Stimulated activated CD4-positive, alpha-beta T cell treated with anti-CD3 and anti-CD28 coated beads, TNF-alpha, amount 100 ng/mL, for 48 hours (primary cell): ENCODE data around the gene RIC8B.
"Not testable (repeated sequence)": the region's sequence is repeated elsewhere in the genome, so short reads cannot be mapped to it uniquely, and the experiment has no call there.

ENCODE experiments used
- DNase-seq, 3 donors: peaks; one replicate each; pipeline ENCODE4 v3.0.0-alpha.2; 2020; ENCODE audit warnings: low read depth in 3 of 3

Gene RIC8B

DNA sequence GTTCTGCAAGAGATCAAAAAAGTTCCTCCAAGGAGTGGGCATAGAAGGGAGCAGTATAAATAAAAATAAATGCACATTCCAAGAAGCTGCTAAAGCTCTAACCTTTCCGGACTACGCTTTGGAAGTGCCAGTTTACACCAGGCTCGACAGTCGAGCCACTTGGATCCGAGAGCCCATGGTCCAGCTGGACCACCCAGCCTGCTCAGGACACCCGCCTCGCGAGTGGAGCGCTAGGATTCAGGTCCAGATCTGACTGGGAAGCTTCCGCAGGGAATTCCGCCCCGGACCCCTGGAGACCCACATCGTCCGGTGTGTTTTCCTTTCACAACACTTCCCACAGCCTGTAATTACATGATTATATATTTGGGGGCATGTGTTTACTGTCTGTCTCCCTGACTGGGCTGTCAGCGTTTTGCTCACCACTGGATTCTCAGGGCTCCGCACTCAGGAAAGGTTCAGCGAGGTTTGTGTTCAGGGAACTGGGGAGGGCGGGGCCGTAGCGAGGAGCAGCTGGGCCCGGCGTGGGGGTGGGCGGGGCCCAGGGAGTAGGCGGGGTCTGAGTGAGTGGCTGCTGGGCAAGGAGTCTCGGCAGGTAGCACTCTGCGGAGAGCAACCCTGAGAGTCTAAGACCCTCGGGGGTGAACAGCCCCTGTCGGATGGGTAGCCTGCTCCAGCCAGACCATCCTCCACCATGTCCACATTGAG lies 128.9 kb downstream of the RIC8B start:
- DNase-seq, result peak; percentile 38 to 80 (median 64)

DNA sequence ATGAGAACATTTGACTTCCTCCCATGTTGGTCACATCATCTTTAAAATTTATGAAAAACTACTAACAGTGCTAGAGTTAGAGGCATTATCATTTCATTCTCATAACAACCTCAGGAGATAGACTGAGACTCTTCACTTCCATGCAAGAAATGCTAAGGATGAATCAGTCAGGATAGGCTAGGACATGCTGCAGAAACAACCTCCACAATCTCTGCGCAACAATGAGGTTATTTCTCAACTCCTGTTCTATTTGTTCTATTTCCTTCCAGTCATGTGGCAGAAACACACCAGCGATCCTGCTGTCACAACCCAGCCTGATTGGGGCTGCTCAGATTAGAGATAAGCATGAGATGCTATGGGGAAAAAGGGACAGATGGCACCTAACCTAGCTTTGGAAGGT lies 132.2 kb downstream of the RIC8B start:
- no peak for DNase-seq

DNA sequence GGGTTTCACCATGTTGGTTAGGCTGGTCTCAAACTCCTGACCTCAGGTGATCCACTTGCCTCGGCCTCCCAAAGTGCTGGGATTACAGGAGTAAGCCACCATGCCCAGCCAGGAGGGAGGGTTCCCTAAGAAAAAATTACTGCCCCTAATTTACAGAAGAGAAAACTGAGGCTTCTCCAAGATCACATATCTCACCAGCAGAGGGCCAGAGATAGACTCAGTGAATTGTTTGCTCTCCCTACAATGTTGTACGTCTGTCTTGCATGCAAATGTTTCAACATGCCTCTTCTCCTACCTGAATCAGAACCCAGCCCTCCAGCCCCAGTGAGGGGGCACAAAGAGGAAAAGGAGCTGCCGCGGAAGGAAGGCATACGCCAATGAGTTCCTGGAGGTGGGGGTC lies 132.9 kb downstream of the RIC8B start:
- no peak for DNase-seq

DNA sequence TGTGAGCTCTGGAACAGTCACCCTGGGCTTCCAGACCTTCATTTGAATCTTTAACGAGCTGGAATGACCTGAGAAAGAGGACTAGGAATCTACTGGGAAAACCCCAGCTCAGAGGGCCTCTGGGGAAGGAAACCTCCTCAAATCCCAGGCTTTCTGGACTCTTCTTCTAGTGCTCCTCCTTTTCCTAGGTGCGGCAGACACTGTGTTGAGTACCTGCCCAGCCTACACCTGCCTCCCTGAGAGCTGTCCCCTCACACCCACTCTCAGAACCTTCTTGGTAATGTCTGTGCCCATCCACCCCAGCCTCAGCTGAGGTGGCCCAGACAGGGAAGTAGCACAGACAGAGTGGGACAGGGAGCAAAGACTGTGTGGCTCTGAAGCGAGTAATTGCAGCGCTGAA lies 133.4 kb downstream of the RIC8B start:
- DNase-seq, result no peak

DNA sequence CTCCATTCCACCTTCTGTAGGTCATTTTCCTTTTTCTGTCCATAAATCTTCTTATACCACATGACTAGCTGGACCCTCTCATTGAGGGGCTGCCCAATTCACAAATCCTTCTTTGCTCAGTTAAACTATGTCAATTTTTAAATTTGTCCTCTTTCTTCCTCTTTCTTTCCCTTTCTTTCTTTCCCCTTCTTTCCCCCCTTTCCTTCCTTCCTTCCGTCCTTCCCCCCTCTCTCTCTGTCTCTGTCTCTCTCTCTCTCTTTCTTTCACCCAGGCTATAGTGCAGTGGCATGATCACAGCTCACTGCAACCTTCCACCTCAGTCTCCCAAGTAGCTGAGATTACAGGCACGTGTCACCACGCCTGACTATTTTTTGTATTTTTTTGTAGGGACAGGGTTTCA lies 134.1 kb downstream of the RIC8B start:
- no peak for DNase-seq

DNA sequence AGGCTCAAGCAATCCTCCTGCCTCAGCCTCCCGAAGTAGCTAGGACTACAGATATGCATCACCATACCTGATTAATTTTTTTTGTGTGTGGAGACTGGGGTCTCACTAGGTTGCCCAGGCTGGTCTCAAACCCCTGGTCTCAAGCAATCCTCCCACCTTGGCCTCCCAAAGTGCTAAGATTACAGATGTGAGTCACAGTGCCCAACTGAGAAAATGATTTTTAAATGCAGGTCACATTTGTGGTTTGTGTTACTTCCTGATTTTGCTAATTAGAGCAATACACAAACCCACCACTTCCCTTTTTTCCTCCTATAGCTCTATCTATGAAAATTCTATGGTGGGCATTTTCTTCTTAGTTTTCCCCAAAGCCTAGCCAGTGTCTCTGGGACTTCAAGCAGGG lies 135.7 kb downstream of the RIC8B start:
- no peak for DNase-seq

DNA sequence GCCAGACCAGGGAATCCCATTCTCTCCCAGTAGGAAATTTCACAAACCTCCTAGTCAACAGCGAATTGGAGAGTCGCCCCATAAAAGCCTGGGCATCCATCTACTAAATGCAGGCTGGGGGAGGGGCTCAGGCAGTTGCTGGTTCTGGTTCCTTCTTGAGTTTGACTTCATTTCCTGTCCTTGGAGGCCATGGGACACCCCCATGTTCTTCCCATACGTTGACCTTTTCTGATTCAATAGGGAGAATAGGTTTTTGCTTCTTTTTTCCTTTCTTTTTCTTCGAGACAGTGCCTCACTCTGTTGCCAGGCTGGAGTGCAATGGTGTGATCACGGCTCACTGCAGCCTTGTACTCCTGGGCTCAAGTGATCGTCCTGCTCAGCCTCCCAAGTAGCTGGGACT lies 137.1 kb downstream of the RIC8B start:
- DNase-seq, result no peak

DNA sequence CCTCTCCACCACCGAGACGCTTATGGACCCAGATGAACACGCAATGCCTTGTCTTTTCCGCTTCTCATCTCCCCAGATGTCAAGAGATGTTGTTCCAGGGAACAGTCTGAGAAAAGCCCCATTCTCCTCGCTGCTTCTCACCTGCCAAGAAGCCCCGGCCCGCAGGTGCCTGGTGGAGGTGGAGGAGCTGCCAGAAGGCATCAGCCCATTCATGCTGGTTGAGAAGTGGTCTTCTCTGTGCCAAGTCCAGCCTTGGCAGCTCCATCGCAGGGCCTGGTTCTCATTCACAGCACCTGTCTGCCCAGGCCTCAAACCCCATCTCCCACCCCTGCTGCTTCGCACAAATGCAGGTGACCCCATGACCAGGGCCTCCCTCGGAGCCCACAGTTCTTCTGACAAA lies 139.0 kb downstream of the RIC8B start:
- no peak for DNase-seq

DNA sequence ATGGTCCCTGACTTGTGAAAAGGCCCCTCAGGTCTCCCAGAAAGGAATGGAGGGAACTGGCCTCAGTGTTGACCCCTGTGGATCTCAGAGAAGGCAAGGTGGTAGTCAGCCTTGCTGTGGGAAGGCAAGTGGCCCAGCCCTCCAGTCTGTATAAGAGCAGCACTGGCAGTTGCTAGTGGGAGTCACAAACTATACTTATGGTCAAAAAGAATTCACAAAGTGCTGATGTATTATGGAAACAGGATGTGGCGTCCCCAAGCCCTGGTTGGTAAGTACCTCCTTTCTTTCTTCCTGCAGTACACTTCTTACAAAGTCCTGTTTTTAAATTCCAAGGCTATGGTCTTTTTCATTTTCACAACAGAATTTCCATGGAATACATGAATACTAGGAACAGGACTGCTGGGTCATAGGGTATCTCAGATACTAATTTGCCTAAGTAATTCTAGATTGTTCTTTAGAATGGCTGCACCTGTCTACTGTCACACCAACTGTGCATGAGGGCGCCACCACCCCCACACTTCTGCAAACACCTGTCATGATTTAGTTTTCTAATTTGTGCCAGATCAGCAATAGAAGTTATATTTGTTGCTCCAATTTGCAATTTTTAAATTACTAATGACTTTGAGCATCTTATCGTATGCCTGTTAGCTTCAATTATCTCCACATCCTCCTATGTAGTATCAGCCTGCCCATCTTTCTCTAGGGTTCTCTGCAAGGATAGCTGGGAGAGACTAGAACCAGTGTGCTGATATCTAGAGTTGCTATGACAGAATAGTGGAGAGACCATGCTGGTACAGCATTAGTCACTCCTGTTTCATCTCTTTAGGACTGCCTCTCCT lies 140.5 kb downstream of the RIC8B start:
- DNase-seq, result no peak

DNA sequence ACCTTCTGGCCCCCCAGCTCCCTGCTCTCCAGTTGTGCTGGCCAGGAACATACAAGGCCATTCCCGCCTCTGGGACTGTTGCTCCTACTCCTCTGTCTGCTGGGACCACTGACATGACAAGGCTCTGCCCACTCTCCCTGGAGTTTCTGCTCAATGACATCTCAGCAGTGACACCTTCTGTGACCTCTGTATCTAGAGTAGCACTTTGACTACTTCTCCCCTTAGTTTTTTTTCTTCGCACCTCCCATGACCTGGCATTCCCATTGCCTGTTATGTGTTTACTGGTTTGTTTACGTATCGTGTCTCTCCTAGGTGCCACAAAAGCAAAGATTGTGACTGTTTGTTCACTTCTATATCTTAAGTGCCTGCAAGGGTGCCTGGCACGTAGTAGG lies 141.1 kb downstream of the RIC8B start:
- DNase-seq, result no peak

DNA sequence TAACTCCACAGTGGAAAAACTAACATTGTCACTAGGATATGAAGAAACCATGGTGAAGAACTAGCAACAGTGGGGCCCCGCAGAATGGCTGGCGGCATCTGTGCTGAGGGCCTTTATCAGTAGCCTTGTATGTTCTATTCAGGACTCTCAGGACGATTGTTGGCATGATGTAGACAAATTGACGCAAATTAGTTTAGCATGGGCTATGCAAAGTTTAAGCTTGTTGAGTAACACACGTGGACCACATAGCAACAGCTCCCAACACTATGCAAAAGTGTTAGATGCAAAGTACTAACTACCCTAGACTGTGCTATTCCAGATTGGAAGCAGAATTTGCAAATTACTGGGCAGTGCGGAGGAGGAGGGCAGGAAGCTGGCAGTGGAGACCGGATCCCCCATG lies 143.0 kb downstream of the RIC8B start:
- no peak for DNase-seq

DNA sequence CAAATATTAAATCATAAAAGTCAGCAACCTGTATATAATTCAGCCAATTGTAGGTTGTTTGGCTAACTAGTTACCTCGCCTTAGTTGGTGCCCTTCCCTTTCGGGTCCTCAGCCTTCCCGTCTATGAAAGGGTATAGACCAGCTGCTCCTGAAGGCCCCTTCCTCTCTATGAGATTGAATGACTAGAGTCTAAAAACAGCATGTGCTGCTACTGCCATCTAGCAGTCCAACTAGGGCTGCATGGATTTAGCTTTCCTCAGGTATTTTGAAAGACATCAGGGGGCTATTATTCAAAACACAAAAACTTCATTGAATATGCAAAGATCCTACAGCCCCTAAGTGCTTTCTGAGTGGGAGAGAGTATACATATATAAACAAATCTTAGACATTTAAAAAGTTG lies 144.3 kb downstream of the RIC8B start:
- DNase-seq, result no peak

DNA sequence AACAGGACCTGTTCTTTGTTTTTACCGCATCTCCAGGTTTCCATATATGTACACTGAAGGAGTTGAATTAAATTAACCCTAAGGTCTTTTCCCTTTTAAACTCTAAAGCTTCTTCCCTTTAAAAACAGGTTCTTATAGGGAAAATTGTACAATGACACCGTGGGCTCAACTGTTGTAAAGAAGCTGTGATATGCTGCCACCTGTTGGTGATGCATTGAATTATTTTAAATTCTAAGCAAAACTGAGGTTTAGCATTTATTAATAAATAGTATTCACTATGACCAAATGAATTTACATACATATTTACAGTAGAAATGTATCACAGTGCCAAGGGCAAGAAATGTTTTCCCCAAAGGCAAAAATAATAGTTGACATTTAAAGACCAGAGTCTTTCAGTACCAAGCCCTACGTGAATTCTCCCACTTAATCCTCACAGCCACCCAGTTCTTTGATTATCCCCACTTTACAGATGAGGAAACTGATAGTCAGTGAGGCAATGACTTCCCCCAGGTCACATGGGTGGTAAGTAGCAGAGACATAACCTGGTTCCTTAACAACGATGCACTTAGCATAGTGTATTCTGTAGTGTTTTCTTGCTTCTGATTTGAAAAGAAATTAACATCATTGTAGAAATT lies 145.5 kb downstream of the RIC8B start:
- DNase-seq, result peak in 1 of 3 donors; percentile 27

DNA sequence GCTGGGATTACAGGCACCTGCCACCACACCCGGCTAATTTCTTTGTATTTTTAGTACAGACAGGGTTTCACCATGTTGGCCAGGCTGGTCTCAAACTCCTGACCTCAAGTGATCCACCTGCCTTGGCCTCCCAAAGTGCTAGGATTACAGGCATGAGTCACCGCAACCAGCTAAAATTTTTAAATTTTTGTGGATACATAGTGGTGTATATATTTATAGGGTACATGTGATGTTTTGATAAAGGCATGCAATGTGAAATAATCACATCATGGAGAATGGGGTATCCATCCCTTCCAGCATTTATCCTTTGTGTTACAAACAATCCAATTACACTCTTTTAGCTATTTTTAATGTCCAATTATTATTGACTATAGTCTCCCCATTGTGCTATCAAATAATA lies 147.5 kb downstream of the RIC8B start:
- DNase-seq, result not testable (repeated sequence)

DNA sequence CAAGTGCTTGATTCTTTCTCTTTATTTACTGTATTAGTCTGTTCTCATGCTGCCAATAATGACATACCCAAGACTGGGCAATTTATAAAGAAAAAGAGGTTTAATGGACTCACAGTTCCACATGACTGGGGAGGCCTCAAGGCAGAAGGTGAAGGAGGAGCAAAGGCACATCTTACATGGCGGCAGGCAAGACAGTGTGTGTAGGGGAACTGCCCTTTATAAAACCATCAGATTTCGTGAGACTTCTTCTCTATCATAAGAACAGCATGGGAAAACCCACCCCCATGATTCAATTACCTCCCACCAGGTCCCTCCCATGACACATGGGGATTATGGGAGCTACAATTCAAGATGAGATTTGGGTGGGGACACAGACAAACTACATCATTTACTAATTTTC lies 149.1 kb downstream of the RIC8B start:
- not testable (repeated sequence) for DNase-seq

DNA sequence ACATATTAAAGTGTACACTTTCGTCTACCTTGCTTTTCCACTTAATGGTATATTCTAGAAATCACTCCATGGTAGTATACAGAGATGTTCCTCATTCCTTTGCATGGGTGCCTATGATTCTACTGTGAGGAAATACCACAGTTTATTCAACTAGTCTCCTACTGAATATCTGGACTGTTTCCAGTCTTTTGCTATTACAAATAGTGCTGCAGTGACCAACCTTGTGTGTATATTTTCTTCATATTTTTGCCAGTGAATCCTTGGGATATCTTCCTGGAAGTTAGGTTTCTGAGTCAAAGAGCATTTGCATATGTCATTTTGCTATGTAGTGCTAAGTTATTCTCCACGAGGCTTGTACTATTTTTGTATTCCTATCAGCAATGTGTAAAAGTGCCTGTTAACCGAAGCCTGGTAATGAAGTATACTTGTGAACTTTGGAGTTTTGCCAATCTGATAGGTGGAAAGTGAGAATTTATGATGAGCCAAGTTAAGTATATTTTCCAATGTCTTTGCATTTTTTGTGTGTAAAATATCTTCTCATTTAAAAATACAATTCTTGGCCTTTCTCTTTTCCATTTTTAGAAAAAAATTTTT lies 149.9 kb downstream of the RIC8B start:
- no peak for DNase-seq

DNA sequence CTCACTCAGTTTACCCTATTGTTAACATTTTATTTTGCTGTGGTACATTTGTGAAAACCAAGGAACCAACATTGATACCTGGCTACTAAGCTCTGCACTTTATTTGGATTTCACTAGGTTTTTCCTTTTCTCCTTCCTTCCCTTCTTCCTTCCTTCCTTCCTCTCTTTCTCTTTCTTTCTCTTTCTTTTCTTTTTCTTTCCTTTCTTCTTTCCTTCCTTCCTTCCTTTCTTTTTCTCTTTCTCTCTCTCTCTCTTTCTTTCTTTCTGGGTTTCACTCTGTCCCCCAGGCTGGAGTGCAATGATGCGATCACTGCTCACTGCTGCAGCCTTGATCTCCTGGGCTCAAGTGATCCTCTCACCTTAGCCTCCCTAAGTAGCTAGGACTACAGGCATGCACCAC lies 152.2 kb downstream of the RIC8B start:
- DNase-seq, result no peak

DNA sequence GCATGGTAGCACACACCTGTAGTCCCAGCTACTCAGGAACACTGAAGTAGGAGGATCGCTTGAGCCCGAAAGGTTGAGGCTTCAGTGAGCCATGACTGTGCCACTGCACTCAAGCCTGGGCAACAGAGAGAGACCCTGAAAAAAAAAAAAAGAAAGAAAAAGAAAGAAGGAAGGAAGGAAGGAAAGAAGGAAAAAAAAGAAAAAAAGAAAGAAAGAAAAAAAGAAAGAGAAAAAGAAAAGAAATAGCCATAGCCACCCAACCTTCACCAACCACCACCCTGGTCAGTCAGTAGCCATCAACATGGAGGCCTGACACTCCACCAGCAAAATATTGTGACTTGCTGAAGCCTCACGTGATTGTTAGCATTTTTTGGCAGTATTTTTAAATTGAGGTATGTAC lies 159.8 kb downstream of the RIC8B start:
- DNase-seq, result no peak
